Eye (tissue), 1 donor: Measurements from ENCODE around the gene RASGRF1.
A peak's percentile ranks its signal among the peaks of the same experiment; 100 is the strongest.

Source experiments
- DNase-seq: peaks from one replicate; pipeline ENCODE4 v3.0.0-alpha.2; 2015

The RASGRF1 gene

GRCh38 chr15:79067072-79067833 is 23.3 kb downstream of the RASGRF1 start:
- no peak for DNase-seq

GRCh38 chr15:79066391-79067071 is 24.0 kb downstream of the RASGRF1 start:
- DNase-seq = peak; percentile 49

GRCh38 chr15:79065706-79066376 is 24.7 kb downstream of the RASGRF1 start:
- no peak for DNase-seq

GRCh38 chr15:79065361-79065705 is 25.2 kb downstream of the RASGRF1 start:
- DNase-seq = no peak

GRCh38 chr15:79064496-79064895 is 26.1 kb downstream of the RASGRF1 start:
- DNase-seq = no peak

GRCh38 chr15:79060175-79060574 is 30.4 kb downstream of the RASGRF1 start:
- no peak for DNase-seq

GRCh38 chr15:79059081-79059572 is 31.5 kb downstream of the RASGRF1 start:
- no peak for DNase-seq

- no peak for DNase-seq
Observed at GRCh38 chr15:79058260-79058850, 32.2 kb downstream of the RASGRF1 start.

- DNase-seq = no peak
Observed at GRCh38 chr15:79057050-79057449, 33.5 kb downstream of the RASGRF1 start.

GRCh38 chr15:79054350-79054749 is 36.2 kb downstream of the RASGRF1 start:
- no peak for DNase-seq

GRCh38 chr15:79053894-79054293 is 36.7 kb downstream of the RASGRF1 start:
- no peak for DNase-seq

- DNase-seq = no peak
Observed at GRCh38 chr15:79051941-79052731, 38.4 kb downstream of the RASGRF1 start.

GRCh38 chr15:79051029-79051428 is 39.6 kb downstream of the RASGRF1 start:
- peak; percentile 20 for DNase-seq

- no peak for DNase-seq
Observed at GRCh38 chr15:79050341-79050740, 40.2 kb downstream of the RASGRF1 start.

- no peak for DNase-seq
Observed at GRCh38 chr15:79049416-79049815, 41.2 kb downstream of the RASGRF1 start.

- no peak for DNase-seq
Observed at GRCh38 chr15:79047676-79048439, 42.7 kb downstream of the RASGRF1 start.

GRCh38 chr15:79046691-79047404 is 43.7 kb downstream of the RASGRF1 start:
- no peak for DNase-seq

- DNase-seq = no peak
Observed at GRCh38 chr15:79045041-79045440, 45.5 kb downstream of the RASGRF1 start.

GRCh38 chr15:79042213-79042928 is 48.2 kb downstream of the RASGRF1 start:
- DNase-seq = no peak

GRCh38 chr15:79041601-79042168 is 48.9 kb downstream of the RASGRF1 start:
- DNase-seq = peak; percentile 18
